Lower leg skin (tissue), 4 donors: ENCODE measurements around the gene PLD1. TPM values are rescaled to one million over a fixed set of nuclear protein-coding genes. Genes with fewer than 3 reads are reported as not detected.

ENCODE experiments used
- DNase-seq, 2 donors: peaks; one replicate each; pipeline ENCODE4 v3.0.0-alpha.2; 2019; ENCODE audit warnings: low spot score in 2 of 2
- H3K4me3 ChIP-seq: fragments of 200-600 bp; sonication (generic); 2 replicates; pipeline ENCODE4 v1.5.1; 2017; ENCODE audit warnings: mild to moderate bottlenecking, low read depth; ENCODE audit not compliant: poor library complexity, severe bottlenecking
- CTCF ChIP-seq, 3 donors: fragments of 450-650 bp; IDR thresholded peaks; one replicate each; pipeline ENCODE4 v1.5.1; 2016; ENCODE audit warnings: antibody characterized with exemption in 3 of 3, mild to moderate bottlenecking in 3 of 3, moderate library complexity in 2 of 3
- POLR2A ChIP-seq, 2 donors: fragments of 450-650 bp; IDR thresholded peaks; one replicate each; pipeline ENCODE4 v1.6.1; 2016 to 2017; ENCODE audit warnings: antibody characterized with exemption in 2 of 2, mild to moderate bottlenecking in 1 of 2, moderate library complexity in 1 of 2
- WGBS, 2 donors: methylation state at CpG; one replicate each; pipeline ENCODE4 v1.1.5; 2018; 5-methylcytosine and 5-hydroxymethylcytosine counted together
- intact Hi-C: fragments of 100-400 bp; cut with DNase I; formaldehyde crosslinking; loops from one replicate; pipeline ENCODE4 v1.15.0; 2023; ENCODE audit warnings: low total_unique reads
- total RNA-seq, 4 donors: library from RNA; depleted of rRNA; stranded (reverse); fragments of >200 nt; gene quantifications; one replicate each; pipeline ENCODE4 v1.1.0, GENCODE V29; 2016

PLD1 gene
- total RNA-seq, 4 donors from 2014 or later, result 26.4 to 55.8 (median 48.7) TPM

- 90% methylated on average over 3 of the region's 3 CpGs for WGBS, 2 donors
Measured at GRCh38 chr3:171845481-171846284, 35.4 kb upstream of the PLD1 start.

GRCh38 chr3:171844873-171845272, 34.6 kb upstream of the PLD1 start:
- no peak for TF ChIP-seq POLR2A (IDR thresholded peaks at IDR 0.05)
- TF ChIP-seq CTCF (IDR thresholded peaks at IDR 0.05), result no peak
- intact Hi-C loops, result no loop called here
- H3K4me3 ChIP-seq, result no peak overlapping the region
- DNase-seq, result no peak
- WGBS, 2 donors, result 88 to 93% methylated on average over 2 of the region's 2 CpGs

More at GRCh38 chr3:171845481-171846284, 35.4 kb upstream of the PLD1 start:
- no peak for DNase-seq
- intact Hi-C loops, result no loop called here
- TF ChIP-seq CTCF (IDR thresholded peaks at IDR 0.05) (no peak), POLR2A (IDR thresholded peaks at IDR 0.05) (no peak)
- H3K4me3 ChIP-seq, result no peak overlapping the region

- WGBS, 2 donors, result 44% methylated on average over 5 of the region's 5 CpGs
- TF ChIP-seq POLR2A (IDR thresholded peaks at IDR 0.05) (no peak), CTCF (IDR thresholded peaks at IDR 0.05) (no peak)
- intact Hi-C loops, result no loop called here
- no peak within 1 kb of the TSS for H3K4me3 ChIP-seq
- DNase-seq, result no peak
Measured at GRCh38 chr3:171842864-171843518, 32.7 kb upstream of the PLD1 start, which contains the start of gene TMEM212. Gene TMEM212, plus strand, starts transcription at chr3:171843349. Its CDS starts 35 bp downstream, at chr3:171843384.

GRCh38 chr3:171841620-171842000, 31.3 kb upstream of the PLD1 start:
- intact Hi-C loops, result no loop called here
- H3K4me3 ChIP-seq, result no peak overlapping the region
- no peak for TF ChIP-seq CTCF (IDR thresholded peaks at IDR 0.05)
- TF ChIP-seq POLR2A (IDR thresholded peaks at IDR 0.05), result no peak
- DNase-seq, result no peak
- WGBS, 2 donors, result 96 to 97% methylated on average over 1 of the region's 1 CpG

- TF ChIP-seq CTCF (IDR thresholded peaks at IDR 0.05) (no peak), POLR2A (IDR thresholded peaks at IDR 0.05) (no peak)
- intact Hi-C loops, result no loop called here
- H3K4me3 ChIP-seq, result no peak overlapping the region
- WGBS, 2 donors, result 82 to 84% methylated on average over 6 of the region's 6 CpGs
- no peak for DNase-seq
Measured at GRCh38 chr3:171840811-171841619, 30.7 kb upstream of the PLD1 start.
